PC-9 (cell line): ENCODE measurements around the gene TOP1. TPM values are rescaled to one million over a fixed set of nuclear protein-coding genes. Genes with fewer than 3 reads are reported as not detected.

ENCODE experiments used
- BruUV-seq: library from RNA; stranded (reverse); fragments of 400-500 nt; replicated peaks from 2 replicates; lab custom pipeline; 2021; lab: Mats Ljungman, UMichigan
- CTCF ChIA-PET: fragments of 300-600 bp; sonication (Branson Sonifier 250); formaldehyde crosslinking; loops from one replicate; lab custom pipeline; 2022; ENCODE audit warnings: antibody characterized with exemption; lab: Charles Lee
- POLR2A ChIA-PET: fragments of 300-600 bp; sonication (Branson Sonifier 250); formaldehyde crosslinking; loops from one replicate; lab custom pipeline; 2022; ENCODE audit warnings: antibody characterized with exemption; ENCODE audit not compliant: unreplicated experiment; lab: Charles Lee
- DNase-seq, 2 experiments: peaks; one replicate each; pipeline versions ENCODE4 v3.0.0 to v3.0.0-alpha.2; 2015 to 2022; ENCODE audit warnings: mixed read lengths in 1 of 2
- H2AFZ ChIP-seq: fragments of 200-600 bp; sonication (generic); 2 replicates; pipeline ENCODE4 v1.8.1; 2017; ENCODE audit warnings: antibody characterized with exemption
- H3F3A ChIP-seq: fragments of 200-600 bp; sonication (generic); 2 replicates; pipeline ENCODE4 v1.8.1; 2017; ENCODE audit warnings: antibody characterized with exemption, mild to moderate bottlenecking, low read depth; ENCODE audit not compliant: insufficient read depth
- H3K27ac ChIP-seq: fragments of 200-600 bp; sonication (generic); 2 replicates; pipeline ENCODE4 v1.6.1; 2016; ENCODE audit warnings: mixed run types
- H3K27me3 ChIP-seq: fragments of 200-600 bp; sonication (generic); 2 replicates; pipeline ENCODE4 v1.6.1; 2016; ENCODE audit warnings: low read depth, mixed run types; ENCODE audit not compliant: insufficient read depth
- H3K36me3 ChIP-seq: fragments of 200-600 bp; sonication (generic); 2 replicates; pipeline ENCODE4 v1.6.1; 2016; ENCODE audit warnings: low read depth, mixed run types
- H3K4me1 ChIP-seq: fragments of 200-600 bp; sonication (generic); replicated peaks from 2 replicates; pipeline ENCODE4 v1.6.1; 2016; ENCODE audit warnings: mixed run types; ENCODE audit not compliant: insufficient read depth
- H3K4me2 ChIP-seq: fragments of 200-600 bp; sonication (generic); 2 replicates; pipeline ENCODE4 v1.6.1; 2017; ENCODE audit warnings: mixed run types
- H3K4me3 ChIP-seq: fragments of 200-600 bp; sonication (generic); 2 replicates; pipeline ENCODE4 v1.6.1; 2016; ENCODE audit warnings: mixed run types
- H3K79me2 ChIP-seq: fragments of 200-600 bp; sonication (generic); 2 replicates; pipeline ENCODE4 v1.6.1; 2017; ENCODE audit warnings: low read depth, mixed run types
- H3K9me2 ChIP-seq: fragments of 200-600 bp; sonication (generic); 2 replicates; pipeline ENCODE4 v1.8.1; 2017; ENCODE audit warnings: mild to moderate bottlenecking; ENCODE audit not compliant: insufficient read depth
- H3K9me3 ChIP-seq: fragments of 200-600 bp; sonication (generic); 2 replicates; pipeline ENCODE4 v1.8.1; 2016; ENCODE audit warnings: low read depth; ENCODE audit not compliant: insufficient read depth
- H4K20me1 ChIP-seq: fragments of 200-600 bp; sonication (generic); 2 replicates; pipeline ENCODE4 v1.8.1; 2017; ENCODE audit not compliant: insufficient read depth
- CTCF ChIP-seq: fragments of 200-600 bp; sonication (generic); conservative IDR thresholded peaks from 2 replicates; pipeline ENCODE4 v1.6.1; 2017; ENCODE audit warnings: mixed run types, antibody characterized with exemption, mild to moderate bottlenecking, moderate library complexity
- EZH2 ChIP-seq: fragments of 200-600 bp; sonication (generic); IDR thresholded peaks from 2 replicates; pipeline ENCODE4 v1.8.0; 2017; ENCODE audit warnings: antibody characterized with exemption, low read depth
- intact Hi-C: fragments of 100-400 bp; cut with micrococcal nuclease; formaldehyde crosslinking; loops from one replicate; pipeline ENCODE4 v1.10.0; 2022; ENCODE audit not compliant: unreplicated experiment
- total RNA-seq: library from RNA; stranded (reverse); gene quantifications from 2 replicates; pipeline ENCODE4 v1.2.3, GENCODE V29; 2021

Gene TOP1
- total RNA-seq, 1 experiment from 2014 or later: 55.8 TPM

GRCh38 chr20:40984496-40984895 is 44.1 kb upstream of the TOP1 start:
- no peaks in the 10 kb centered on the region for H3K4me1 ChIP-seq
- no peaks in the 10 kb centered on the region for H4K20me1 ChIP-seq
- no peaks in the 10 kb centered on the region for H3K9me2 ChIP-seq
- no peaks in the 10 kb centered on the region for H3K27me3 ChIP-seq
- no peaks in the 10 kb centered on the region for H3K36me3 ChIP-seq
- no TSS peak for BruUV-seq
- H3K79me2 ChIP-seq: no peaks in the 10 kb centered on the region
- no peak for DNase-seq
- TF ChIP-seq EZH2 (no peak), CTCF (no peak)
- CTCF ChIA-PET: no interaction called here
- intact Hi-C loops: no loop called here
- no peaks in the 10 kb centered on the region for H3F3A ChIP-seq
- H3K27ac ChIP-seq: no peak overlapping the region
- POLR2A ChIA-PET: no interaction called here
- no peaks in the 10 kb centered on the region for H3K9me3 ChIP-seq
- H3K4me3 ChIP-seq: no peak overlapping the region
- H3K4me2 ChIP-seq: no peak overlapping the region
- H2AFZ ChIP-seq: no peak overlapping the region

- H3K79me2 ChIP-seq: no peaks in the 10 kb centered on the region
- H3K4me3 ChIP-seq: no peak overlapping the region
- no peak for TF ChIP-seq EZH2
- intact Hi-C loops: no loop called here
- CTCF ChIA-PET: interaction anchor here (0.6 kb wide), 1 partner anchor 73 kb away, joined by 3 read pairs; no protein-coding TSS in a partner anchor
- H3K27me3 ChIP-seq: no peaks in the 10 kb centered on the region
- no peak overlapping the region for H3K27ac ChIP-seq
- H3K9me2 ChIP-seq: no peaks in the 10 kb centered on the region
- no peak for DNase-seq
- no peak overlapping the region for H3K4me2 ChIP-seq
- H3K36me3 ChIP-seq: no peaks in the 10 kb centered on the region
- POLR2A ChIA-PET: interaction anchor here (0.7 kb wide), 1 partner anchor 334 kb away, joined by 5 read pairs; no protein-coding TSS in a partner anchor
- no peaks in the 10 kb centered on the region for H3K9me3 ChIP-seq
- H3K4me1 ChIP-seq: 0 out of 2 replicates have a peak, but pooled peaks cover 9% of the 10 kb centered on the region
- H4K20me1 ChIP-seq: no peaks in the 10 kb centered on the region
- no TSS peak for BruUV-seq
- H3F3A ChIP-seq: no peaks in the 10 kb centered on the region
- no peak overlapping the region for H2AFZ ChIP-seq
Measured at GRCh38 chr20:40986774-40987173, 41.8 kb upstream of the TOP1 start.

- no peaks in the 10 kb centered on the region; the same call in 1 of the 2 replicates for H3F3A ChIP-seq
- H3K27ac ChIP-seq: no peak overlapping the region
- no peaks in the 10 kb centered on the region for H3K9me2 ChIP-seq
- CTCF ChIA-PET: interaction anchor here (0.5 to 2.1 kb wide), 21 partner anchors 17 to 463 kb away, joined by 3 to 27 read pairs (median 4); partner anchors contain the start of gene TOP1
- no peaks in the 10 kb centered on the region for H3K27me3 ChIP-seq
- POLR2A ChIA-PET: interaction anchor here (0.6 to 0.7 kb wide), 2 partner anchors 57 to 255 kb away, joined by 3 to 4 read pairs; no protein-coding TSS in a partner anchor
- H3K79me2 ChIP-seq: no peaks in the 10 kb centered on the region
- H4K20me1 ChIP-seq: no peaks in the 10 kb centered on the region
- peak; percentile 74 to 77 for DNase-seq
- H3K4me3 ChIP-seq: no peak overlapping the region
- no peaks in the 10 kb centered on the region for H3K9me3 ChIP-seq
- intact Hi-C loops: loop anchor here (1.0 to 5.0 kb wide), 3 partner anchors 37 to 105 kb away; partner anchors contain the start of gene TOP1
- 0 out of 2 replicates have a peak, but pooled peaks cover 9% of the 10 kb centered on the region for H3K4me1 ChIP-seq
- peak overlapping the region; percentile 73 for H2AFZ ChIP-seq
- no peak for TF ChIP-seq EZH2
- peak; percentile 92 for TF ChIP-seq CTCF
- no TSS peak for BruUV-seq
- H3K4me2 ChIP-seq: peak overlapping the region; percentile 27
- H3K36me3 ChIP-seq: no peaks in the 10 kb centered on the region
Measured at GRCh38 chr20:40990542-40991120, 38.0 kb upstream of the TOP1 start.
